Activated T-cell treated with anti-CD3 and anti-CD28 coated beads, Interleukin-2, amount 50 U/mL, for 1 hour (primary cell): Measurements from ENCODE around the gene SRSF1.

Experiments
- DNase-seq: peaks from one replicate; pipeline ENCODE4 v3.0.0-alpha.2; 2020

The SRSF1 gene

DNA sequence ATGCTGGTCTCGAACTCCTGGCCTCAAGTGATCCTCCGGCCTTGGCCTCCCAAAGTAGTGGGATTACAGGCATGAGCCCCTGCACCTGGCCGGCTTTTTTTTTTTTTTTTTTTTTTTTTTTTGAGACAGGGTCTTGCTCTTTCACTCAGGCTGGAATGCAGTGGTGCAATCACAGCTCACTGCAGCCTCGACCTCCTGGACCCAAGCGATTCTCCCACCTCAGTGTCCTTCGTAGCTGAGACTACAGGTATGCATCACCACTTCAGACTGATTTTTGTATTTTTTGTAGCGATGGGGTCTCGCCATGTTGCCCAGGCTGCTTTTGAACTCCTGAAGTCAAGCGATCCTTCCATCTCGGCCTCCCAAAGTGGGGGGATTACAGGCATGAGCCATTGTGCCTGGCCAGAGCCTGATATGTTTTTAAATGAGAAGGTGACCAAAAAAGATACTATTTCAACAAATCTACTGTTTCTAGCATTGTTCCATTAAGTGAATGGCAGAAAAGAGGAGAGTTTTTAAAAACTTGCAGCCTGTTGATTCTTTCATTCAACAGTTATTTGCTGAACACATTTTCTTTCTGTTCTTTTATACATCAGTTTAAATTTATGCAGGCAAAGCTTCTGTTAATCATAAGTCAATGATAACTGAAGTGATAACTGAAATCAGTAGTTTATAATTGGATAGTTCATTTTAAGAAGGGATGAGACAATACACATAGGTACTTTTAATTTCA lies 3.2 kb upstream of the SRSF1 start:
- DNase-seq: no peak

DNA sequence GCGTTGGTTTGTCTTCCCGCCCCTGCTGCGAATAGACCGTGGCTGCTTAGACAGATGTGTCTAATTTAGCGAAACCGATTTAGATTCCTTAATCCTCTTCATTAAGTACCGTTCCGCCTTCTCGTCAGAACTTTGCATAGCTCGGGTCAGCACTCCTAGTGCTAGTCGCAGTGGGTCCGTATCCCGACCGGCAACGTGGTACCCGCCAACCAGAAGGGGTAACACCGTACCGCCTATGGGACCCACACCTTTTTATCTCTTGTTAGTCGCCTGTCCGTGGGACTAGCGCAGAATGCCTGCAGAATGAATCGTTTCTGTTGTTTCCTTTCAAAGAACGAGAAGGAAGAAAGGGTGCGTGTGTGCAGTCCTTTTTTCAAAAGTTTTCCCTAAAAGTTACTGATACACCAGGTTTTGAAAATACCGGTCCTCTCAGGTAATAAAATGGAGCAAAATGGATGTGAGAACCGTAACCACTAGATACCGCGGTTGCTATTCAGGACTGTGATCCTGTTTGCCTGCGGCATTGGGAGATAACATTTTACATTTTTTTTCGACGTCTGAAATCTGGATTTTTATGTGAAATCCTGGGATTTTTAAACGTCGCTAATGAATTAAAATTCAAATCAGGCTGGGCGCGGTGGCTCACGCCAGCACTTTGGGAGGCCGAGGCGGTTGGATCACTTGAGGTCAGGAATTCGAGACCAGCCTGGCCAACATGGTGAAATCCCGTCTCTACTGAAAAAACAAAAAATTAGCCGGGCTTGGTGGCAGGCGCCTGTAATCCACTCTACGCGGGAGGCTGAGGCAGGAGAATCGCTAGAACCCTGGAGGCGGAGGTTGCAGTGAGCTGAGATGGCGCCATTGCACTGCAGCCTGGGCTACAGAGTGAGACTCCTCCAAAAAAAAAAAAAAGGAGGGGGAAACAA lies 998 bp upstream of the SRSF1 start:
- DNase-seq: no peak

DNA sequence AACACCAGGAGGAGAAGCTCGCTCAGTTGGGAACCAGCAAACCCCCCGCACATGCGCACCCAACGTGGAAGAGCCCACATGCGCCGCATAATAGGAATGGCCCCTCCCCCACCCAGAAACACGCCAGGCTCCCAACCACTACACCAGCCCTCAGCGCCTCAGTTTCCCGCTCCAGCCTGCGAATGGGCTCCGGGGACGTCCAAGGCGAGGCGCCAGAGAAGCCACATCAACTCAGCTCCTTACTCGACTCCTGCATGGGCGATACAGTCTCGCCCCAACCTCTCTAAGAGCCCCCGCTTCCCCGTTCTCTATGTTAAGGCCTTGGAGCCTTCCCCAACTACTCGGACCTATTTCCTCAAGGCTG lies 504 bp downstream of the SRSF1 start:
- DNase-seq: no peak

DNA sequence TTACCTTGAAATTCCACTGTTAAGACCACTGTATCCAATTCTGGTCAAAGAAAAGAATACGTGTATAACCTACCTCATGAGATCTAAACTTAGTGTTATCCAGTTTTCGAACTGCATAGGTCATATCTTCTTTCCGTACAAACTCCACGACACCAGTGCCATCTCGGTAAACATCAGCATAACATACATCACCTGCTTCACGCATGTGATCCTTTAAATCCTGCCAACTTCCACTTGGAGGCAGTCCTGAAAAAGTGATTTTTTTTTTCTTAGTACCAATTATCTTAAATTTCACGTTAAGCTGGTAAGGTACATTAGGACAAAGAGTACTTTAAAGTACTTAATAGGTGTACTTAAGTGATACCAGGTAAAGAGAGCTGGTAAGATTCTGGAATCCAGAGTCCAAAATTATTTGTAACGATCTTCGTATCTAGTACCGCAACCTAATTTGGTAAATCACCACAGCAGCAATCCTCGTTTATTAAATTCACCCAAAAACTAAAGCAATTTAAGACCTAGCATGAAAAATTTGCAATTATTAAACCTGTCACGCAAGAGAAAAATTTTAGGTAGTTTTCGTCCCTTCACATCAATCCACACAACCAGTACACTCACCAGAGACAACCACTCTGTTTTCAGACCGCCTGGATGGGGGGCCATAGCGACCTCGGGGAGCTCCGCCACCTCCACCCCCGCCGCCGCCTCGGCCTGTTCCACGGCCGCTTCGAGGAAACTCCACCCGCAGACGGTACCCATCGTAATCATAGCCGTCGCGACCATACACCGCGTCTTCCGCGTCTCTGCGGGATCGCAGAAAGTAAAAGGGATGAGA lies 1.1 kb downstream of the SRSF1 start:
- DNase-seq: peak; percentile 61

DNA sequence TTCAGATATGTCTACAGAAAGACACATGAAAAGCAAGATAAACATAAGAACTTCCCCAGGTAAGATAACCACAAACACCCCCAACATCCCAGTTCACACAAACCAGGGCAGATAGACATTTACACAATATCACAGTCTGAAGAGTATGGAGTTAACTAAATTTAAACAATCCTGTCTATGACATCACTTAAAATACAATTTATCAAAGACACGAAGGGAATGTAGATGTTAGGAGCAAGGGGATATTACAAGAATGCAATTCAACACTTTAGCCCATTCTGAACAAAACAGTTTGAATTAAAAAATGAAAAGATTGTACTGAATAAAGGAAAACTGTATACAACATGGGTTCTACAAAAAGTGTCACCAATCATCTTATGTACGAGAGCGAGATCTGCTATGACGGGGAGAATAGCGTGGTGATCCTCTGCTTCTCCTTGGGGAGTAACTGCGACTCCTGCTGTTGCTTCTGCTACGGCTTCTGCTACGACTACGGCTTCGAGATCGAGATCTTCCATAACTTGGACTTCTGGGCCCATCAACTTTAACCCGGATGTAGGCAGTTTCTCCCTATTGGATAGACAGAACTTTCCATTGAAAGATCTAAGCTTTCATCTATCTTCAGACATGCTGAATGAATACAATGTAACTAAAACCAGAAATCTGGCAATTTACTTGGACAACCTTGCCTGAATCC lies 1.9 kb downstream of the SRSF1 start:
- DNase-seq: no peak

DNA sequence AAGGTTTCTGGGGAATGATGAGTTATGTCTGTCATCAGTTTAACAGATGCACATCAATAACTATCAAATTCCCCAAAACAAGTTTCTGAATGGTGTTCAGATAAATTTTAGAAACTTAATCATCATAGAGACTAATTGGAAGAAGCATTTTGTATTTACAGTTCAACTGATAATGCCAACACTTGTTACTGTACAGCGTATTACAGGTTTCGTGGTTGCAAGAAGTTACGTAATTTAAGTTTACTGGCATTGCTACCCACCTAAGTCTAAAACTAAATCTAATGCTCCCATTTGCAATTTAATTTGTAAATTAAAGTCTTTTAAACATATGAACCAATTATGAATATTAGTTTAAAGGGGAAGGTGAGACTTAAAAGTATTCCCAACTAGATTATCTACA lies 3.0 kb downstream of the SRSF1 start:
- no peak for DNase-seq

DNA sequence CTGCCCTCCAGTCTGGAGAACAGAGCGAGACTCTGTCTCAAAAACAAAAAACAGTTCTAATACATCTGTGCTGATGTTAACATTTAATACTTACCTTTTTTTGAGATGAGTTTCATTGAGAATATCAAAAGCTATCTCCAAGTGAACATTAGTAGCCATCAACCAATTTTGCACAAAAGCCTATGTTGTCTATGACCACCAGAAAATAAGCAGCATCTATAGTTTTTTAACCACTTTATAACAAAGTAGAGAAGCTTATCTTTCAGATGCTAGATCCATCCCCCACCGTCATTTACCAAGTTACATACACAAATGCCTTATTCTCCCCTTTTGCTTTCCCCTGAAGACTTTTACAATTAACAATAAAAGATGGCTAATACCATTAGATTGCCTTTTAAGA lies 4.1 kb downstream of the SRSF1 start:
- DNase-seq: no peak

DNA sequence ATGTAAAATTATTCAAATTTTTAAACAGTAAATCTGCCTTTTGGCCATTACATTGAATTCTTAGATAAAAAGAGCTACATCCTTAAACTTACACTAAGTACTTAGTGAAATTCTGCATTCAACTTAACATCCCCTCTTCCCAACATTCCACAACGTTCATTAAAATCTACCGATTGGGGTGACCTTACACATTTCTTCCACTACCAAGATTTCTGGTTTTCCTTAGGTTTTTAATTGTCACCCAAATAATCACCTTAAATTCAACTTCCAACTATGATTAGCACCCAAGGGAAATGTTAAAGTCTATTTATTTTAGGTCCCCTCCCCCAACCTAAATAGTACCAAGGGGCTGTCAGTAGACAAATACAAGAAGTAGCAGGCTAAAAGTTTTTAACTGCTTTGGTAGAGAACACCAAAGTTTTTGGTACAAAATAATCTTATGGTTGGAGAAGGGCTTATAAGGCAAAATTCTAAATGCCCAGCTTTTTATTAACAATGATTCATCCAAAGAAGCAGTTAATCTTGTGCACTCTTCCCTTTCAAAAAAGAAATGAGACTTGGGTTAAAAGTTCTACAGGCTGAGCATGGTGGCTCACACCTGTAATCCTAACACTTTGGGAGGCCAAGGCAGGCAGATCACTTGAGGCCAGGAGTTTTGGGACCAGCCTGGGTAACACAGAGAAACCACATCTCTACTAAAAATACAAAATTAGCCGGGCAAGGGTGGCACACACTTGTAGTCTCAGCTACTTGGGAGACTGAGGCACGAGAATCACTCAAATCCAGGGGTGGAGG lies 4.7 kb downstream of the SRSF1 start:
- DNase-seq: no peak

DNA sequence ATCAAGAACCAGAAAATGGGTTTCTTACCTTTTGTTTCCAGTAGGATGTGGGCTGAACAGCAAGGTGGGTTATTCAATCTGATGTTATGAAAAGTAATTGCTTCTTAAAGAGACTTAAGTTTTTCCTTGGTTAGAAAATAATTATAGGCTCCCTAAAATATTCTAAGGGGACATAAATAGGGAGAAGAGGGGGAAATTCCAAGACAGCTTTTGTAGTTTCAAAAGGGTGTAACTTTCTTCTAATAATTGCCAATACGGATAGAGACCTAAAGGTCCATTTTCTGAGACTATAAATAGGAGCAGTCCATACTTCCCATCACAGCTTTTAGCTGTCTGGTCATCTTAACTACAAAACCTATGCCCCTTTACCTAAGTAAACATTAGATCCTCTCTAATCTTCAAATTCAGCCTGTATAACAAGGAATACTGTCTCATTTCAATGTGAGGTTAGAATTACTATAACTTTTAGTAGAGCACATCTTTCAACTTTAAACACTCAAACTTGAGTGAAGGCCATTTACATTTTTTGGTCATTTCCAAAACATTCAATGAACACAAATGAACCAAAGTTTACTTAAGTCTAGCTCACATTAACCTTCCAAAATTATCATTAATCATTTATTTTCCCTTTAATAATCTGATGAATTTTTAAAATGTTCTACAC lies 5.5 kb downstream of the SRSF1 start:
- no peak for DNase-seq

DNA sequence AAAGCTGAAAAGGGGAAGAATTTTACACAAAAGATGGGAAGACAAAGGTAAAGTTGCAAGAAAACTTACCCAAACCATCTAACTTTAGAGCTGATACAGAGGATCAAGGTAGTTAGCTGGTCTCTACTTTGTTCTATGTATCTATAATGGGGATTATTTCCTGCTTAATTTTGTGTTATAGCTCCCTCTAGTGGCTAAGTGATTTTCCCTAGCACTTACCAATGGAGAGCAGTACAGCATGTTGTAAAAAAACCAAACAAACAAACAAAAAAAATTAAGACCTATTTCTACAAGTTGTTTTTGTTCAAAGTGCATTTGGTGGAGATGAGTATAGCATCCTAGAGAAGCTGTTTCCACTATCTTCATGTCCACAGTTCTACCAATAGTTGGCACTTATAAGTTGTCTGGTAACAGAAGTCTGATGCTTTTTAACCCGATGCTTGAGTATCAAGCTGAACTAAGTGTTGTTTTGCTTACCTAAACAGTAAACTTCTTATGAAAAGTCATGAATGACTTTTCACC lies 7.5 kb downstream of the SRSF1 start:
- DNase-seq: no peak

DNA sequence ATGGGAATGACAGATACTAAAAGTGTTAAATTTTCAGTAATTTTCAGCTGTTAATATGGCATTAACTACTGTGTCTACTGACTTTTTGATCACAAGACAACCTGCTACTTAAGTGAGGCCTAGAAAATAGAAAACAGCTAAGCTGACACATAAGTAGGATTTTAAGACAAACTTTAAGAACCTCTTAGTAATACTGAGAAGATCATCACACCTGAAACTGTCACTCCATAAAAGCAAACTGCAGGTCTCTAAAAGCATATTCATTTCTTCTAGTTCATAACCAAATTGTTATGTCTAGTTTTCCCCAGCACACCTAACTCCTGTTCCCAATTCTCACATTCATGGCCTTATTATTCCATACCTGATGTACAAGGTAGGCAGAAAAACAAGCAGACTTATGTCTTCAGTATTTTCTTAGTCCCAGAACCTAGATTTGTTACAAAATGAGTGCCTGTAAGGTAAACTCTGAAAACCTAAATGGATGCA lies 8.0 kb downstream of the SRSF1 start:
- DNase-seq: no peak

DNA sequence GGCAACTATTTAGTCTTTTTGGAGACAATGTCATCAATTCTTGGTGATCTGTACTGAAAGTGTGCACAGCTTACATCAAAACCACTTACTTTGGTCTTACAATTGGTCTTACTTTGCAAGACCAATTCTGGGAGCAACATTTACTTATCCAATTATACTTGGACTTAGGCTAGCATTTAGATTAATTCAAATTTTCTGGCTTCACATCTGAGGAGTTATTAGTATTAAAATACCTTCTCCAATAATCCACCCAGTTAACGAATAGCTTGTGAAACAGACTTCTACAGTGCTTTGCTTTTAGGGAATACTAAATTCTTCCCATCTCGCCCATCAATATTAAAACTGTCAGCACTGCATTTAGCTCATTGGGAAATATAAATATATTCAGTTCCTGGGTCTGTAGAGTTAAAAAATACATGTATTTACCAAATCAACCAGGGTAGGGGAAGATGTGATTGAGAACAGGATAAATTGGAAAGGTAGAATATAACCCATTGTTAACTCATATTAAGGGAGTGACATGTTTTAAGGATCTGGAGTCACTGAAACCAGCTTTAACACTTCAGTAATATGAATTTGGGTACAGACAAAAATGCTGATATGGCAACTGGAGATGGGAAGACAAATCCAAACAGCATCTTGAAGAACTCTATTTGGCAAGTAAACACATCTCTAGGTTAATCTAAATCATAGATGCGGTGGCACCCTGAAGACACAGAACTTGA lies 9.8 kb downstream of the SRSF1 start:
- DNase-seq: no peak

DNA sequence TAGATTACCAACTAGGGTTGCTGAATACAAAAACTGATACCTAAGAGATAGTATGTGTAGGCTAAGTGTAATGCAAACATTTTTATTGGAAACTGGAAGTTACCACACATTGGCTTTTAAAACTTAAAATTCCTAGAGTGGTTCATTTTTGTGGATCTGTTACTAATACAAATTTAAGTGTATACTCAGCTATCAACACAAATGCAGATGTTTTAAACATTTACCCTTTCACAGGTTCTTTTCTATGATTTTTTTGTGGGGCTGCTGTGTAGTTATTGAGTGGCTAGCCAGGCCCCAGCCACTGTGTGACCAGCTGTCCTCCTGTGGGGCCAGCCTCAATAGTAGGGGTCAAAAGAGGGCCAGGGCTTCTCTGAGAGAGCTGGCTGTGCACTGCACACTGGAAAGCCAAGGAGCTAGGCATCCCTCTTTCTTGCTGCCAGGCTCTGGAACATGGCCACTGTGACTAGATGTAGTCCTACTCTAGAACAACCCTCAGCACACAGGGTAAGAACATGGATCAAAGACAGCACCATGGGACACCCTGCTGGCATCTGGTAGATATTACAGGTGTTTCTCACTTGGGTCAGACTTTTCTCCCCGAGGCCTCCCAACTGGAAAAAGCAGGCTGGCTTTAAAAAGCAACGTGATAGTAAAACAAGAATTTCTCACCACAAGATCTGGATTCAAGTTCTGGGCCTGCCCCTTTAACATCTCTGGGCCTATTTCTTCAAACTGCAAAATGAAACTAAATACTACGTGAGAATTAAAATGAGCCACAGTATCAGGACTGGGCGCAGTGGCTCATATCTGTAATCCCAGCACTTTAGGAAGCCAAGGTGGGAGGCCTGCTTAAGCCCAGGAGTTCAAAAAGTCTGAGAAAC lies 11.7 kb downstream of the SRSF1 start:
- DNase-seq: peak; percentile 53

DNA sequence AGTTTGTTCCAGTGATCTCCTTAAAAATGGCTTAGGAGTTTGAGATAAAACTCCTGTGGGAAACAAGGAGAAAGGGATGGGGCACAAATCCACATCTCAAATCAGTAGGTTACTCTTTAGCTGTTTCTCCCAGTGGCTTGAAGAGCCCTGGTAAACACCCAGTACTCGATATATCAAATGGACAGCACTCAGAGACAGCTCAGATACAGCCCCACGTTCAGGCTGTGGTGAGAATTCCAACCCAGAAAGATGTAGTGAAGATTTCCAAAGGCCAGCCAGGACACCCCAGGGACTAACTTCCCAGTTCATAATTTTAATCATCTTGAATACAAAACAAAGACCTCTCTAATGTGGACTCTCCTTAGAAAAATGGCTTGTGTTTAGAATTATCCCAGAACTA lies 12.6 kb downstream of the SRSF1 start:
- no peak for DNase-seq

DNA sequence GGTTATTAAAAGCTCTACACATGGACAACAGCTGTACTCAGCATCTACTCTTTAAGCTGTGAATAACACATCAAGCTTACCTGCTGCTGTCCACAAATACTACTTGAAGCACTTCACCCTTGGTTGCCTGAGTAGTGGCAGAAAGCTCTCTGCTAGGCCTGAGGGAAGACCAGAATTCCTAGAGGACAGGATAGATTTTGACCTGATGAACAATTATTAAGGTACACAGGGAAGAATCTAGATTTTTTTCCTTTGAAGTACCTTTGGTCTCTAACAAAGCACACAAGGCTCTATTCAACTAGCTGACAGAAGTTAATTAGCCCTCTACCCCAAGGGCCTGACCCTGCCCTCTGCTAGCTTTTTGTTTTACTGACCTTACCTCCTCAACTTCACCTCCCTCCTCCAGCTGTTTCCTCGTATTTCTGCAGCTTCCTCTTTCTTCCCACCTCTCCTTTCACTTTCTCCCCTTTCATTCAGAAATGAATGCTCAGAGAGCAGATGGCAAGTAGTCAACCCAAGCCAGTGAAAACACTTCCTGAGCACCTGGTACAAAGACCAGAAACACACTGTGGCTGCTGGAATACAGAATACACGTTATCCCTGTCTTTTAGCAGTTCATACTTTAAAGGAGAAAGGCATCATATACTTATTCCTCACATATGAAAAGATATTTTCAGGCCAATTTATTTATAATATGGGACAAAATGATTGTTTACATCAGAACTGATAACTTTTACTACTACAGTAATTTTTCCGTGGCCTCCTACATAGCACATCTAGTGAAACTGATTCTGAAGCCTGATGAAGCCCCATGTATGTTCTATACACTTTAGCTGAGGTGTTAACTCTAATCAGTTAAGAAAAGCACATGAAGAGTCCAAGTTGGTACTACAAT lies 13.3 kb downstream of the SRSF1 start:
- no peak for DNase-seq

DNA sequence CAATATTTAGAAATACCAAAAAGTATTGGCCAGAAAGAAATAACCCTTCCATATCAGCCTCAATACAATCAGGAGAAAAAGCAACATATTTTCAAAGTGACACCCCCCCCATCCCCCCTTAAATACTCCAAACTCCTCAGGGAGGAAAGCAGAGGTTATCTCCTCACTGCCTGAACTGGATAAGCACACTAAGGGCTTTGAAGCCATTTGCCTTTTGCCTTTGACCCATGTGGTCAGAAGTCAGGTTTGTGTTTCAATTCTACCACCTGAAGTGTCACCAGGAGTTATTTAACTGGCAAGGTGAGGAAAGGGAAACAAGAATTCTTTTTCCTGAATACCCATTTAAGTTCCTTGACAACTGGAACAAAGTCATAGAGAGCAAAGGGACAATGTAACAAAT lies 15.5 kb downstream of the SRSF1 start:
- DNase-seq: no peak

DNA sequence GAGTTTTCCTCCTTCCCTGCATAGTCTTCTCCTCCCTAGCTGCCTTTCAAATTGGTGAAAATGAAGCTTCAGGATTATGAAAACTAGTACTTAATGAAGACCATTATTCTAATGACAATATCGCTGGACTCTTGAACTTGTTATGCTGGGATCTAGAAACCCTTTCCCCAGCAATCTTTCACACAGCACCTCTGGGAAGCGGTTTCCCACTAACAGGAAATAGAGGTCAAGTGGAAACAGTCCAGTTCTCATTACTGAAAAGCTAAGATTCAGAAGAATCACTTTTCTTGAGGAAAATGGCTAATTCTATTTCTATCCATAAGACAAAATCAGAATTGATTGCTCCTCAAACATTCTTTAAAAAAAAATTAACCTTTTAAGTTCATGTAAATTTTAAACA lies 17.0 kb downstream of the SRSF1 start:
- DNase-seq: no peak
